K562 (cell line): ENCODE measurements around the gene HNRNPF. TPM values are rescaled to one million over a fixed set of nuclear protein-coding genes. Genes with fewer than 3 reads are reported as not detected.

Experiments
- ATAC-seq: fragments of 200-7000 bp; cut with Tn5 transposase; 3 replicates; pipeline ENCODE4 v1.9.1; 2020; ENCODE audit warnings: moderate library complexity
- BruUV-seq: library from RNA; stranded (reverse); fragments of 400-500 nt; replicated peaks from 2 replicates; lab custom pipeline; 2021; lab: Mats Ljungman, UMichigan
- CTCF ChIA-PET: fragments of 300-600 bp; formaldehyde crosslinking; extraction: SDS; loops from one replicate; lab custom pipeline; 2021; ENCODE audit warnings: low intra/inter-chr PET ratio; lab: Yijun Ruan, JAX
- POLR2A ChIA-PET: fragments of 300-600, 350-650 bp; sonication (Branson Sonifier 250); formaldehyde crosslinking; extraction: SDS; loops from one replicate; lab custom pipeline; 2021; ENCODE audit warnings: antibody characterized with exemption, inconsistent platforms; lab: Yijun Ruan, JAX
- DNase-seq, 4 experiments: peaks; one replicate each; pipeline versions ENCODE4 v3.0.0 to v3.0.0-alpha.2; 2011 to 2018; ENCODE audit warnings: low spot score in 3 of 4, mixed read lengths in 3 of 4; ENCODE audit errors: extremely low read depth in 1 of 4
- FAIRE-seq: peaks from 2 replicates; lab custom pipeline; 2011; peaks lifted over from hg19 to GRCh38; lab: Jason Lieb, UNC
- H2AFZ ChIP-seq: 2 replicates; pipeline ENCODE4 v1.6.0; 2011; ENCODE audit warnings: low read depth, low read length, control low read depth, inconsistent platforms
- H3K27ac ChIP-seq: fragments of 200-600 bp; 3 replicates; pipeline ENCODE4 v1.8.0; 2011; ENCODE audit warnings: low read depth, mild to moderate bottlenecking, control low read depth, inconsistent platforms, low read length, moderate library complexity, mixed read lengths; ENCODE audit errors: extremely low read depth
- H3K27me3 ChIP-seq, 2 experiments: fragments of 300-600 bp in 1 of 2; 2 replicates in 1 of 2; 3 replicates in 1 of 2; pipeline versions ENCODE4 v1.6.0 to v1.8.0; 2011; ENCODE audit warnings: inconsistent platforms in 2 of 2, low read length in 2 of 2, mild to moderate bottlenecking in 1 of 2, mixed read lengths in 1 of 2, moderate library complexity in 1 of 2; ENCODE audit not compliant: control insufficient read depth in 2 of 2, insufficient read depth in 2 of 2
- H3K36me3 ChIP-seq: fragments of 300-600 bp; 3 replicates; pipeline ENCODE4 v1.8.0; 2011; ENCODE audit warnings: mild to moderate bottlenecking, low read length, inconsistent platforms; ENCODE audit not compliant: control insufficient read depth, insufficient read depth
- H3K4me1 ChIP-seq, 2 experiments: fragments of 200-600 bp in 1 of 2; replicated peaks in 1 of 2; 2 replicates in 1 of 2; 3 replicates in 1 of 2; pipeline versions ENCODE4 v1.5.1 to v1.8.0; 2011; ENCODE audit warnings: inconsistent platforms in 2 of 2, low read length in 2 of 2, mild to moderate bottlenecking in 1 of 2, mixed read lengths in 1 of 2, moderate library complexity in 1 of 2; ENCODE audit not compliant: control insufficient read depth in 2 of 2, insufficient read depth in 2 of 2
- H3K4me2 ChIP-seq: 2 replicates; pipeline ENCODE4 v1.6.1; 2011; ENCODE audit warnings: low read length, control low read depth, inconsistent platforms, mixed read lengths; ENCODE audit not compliant: insufficient read depth
- H3K4me3 ChIP-seq: fragments of 200-600 bp; sonication (generic), shearing (Covaris generic); 2 replicates; pipeline ENCODE4 v1.5.1; 2016; ENCODE audit warnings: control low read depth, inconsistent platforms
- H3K79me2 ChIP-seq: fragments of 200-600 bp; 3 replicates; pipeline ENCODE4 v1.8.0; 2011; ENCODE audit warnings: low read length, inconsistent platforms; ENCODE audit not compliant: control insufficient read depth, insufficient read depth
- H3K9ac ChIP-seq, 2 experiments: 2 replicates each; pipeline versions ENCODE4 v1.6.0 to v1.6.1; 2011; ENCODE audit warnings: low read depth in 2 of 2, low read length in 2 of 2, control low read depth in 1 of 2, inconsistent platforms in 1 of 2, mild to moderate bottlenecking in 1 of 2, mixed read lengths in 1 of 2; ENCODE audit not compliant: insufficient read depth in 1 of 2
- H3K9me1 ChIP-seq: one replicate; pipeline ENCODE4 v1.6.0; 2011; ENCODE audit warnings: inconsistent platforms, mild to moderate bottlenecking, low read length, moderate library complexity; ENCODE audit not compliant: control insufficient read depth, insufficient read depth
- H3K9me3 ChIP-seq: replicated peaks from 2 replicates; pipeline ENCODE4 v1.5.1; 2011; ENCODE audit warnings: low read depth, low read length, inconsistent platforms; ENCODE audit not compliant: control insufficient read depth, insufficient read depth
- H4K20me1 ChIP-seq: replicated peaks from 2 replicates; pipeline ENCODE4 v1.6.1; 2011; ENCODE audit warnings: low read length, inconsistent platforms, mixed read lengths; ENCODE audit not compliant: control insufficient read depth, insufficient read depth
- ATF3 ChIP-seq, 2 experiments: fragments of 450-650 bp in 1 of 2; sonication (generic) in 1 of 2; formaldehyde crosslinking in 1 of 2; IDR thresholded peaks in 1 of 2; conservative IDR thresholded peaks in 1 of 2; 2 replicates each; pipeline versions ENCODE4 v1.6.1 to v1.8.1; 2016 to 2023; ENCODE audit warnings: mild to moderate bottlenecking in 2 of 2, moderate library complexity in 2 of 2, inconsistent platforms in 1 of 2, missing genetic modification reagents in 1 of 2
- CXXC5 ChIP-seq: fragments of 250-450 bp; sonication (Bioruptor Pico); IDR thresholded peaks from 2 replicates; pipeline ENCODE4 v1.8.0; 2022; ENCODE audit warnings: inconsistent platforms, mild to moderate bottlenecking, moderate library complexity
- DACH1 ChIP-seq: fragments of 450-650 bp; IDR thresholded peaks from 2 replicates; pipeline ENCODE4 v1.6.1; 2018; ENCODE audit not compliant: partially characterized antibody
- FOSL1 ChIP-seq: fragments of 200-800 bp; sonication (Bioruptor generic); conservative IDR thresholded peaks from 2 replicates; pipeline ENCODE4 v1.6.1; 2016; ENCODE audit warnings: missing genetic modification characterization, missing compliant biosample characterization
- FOXK1 ChIP-seq: sonication (generic); formaldehyde crosslinking; IDR thresholded peaks from 2 replicates; pipeline ENCODE4 v1.8.0; 2022; ENCODE audit warnings: missing genetic modification reagents, mild to moderate bottlenecking, borderline replicate concordance
- JUN ChIP-seq, 2 experiments: sonication (generic) in 1 of 2; formaldehyde crosslinking in 1 of 2; IDR thresholded peaks; 2 replicates each; pipeline versions ENCODE4 v1.6.1 to v1.8.0; 2012 to 2022; ENCODE audit warnings: borderline replicate concordance in 2 of 2, mild to moderate bottlenecking in 2 of 2, improper control_type of control experiment in 1 of 2, low read depth in 1 of 2, low read length in 1 of 2, missing genetic modification reagents in 1 of 2
- L3MBTL2 ChIP-seq: fragments of 450-650 bp; IDR thresholded peaks from 2 replicates; pipeline ENCODE4 v1.6.1; 2016; ENCODE audit warnings: mild to moderate bottlenecking, moderate library complexity
- LARP7 ChIP-seq: fragments of 450-650 bp; IDR thresholded peaks from 2 replicates; pipeline ENCODE4 v1.6.1; 2016
- MAX ChIP-seq: sonication (generic); formaldehyde crosslinking; IDR thresholded peaks from 2 replicates; pipeline ENCODE4 v1.9.0; 2022; ENCODE audit warnings: mild to moderate bottlenecking, missing genetic modification reagents
- RCOR1 ChIP-seq, 2 experiments: IDR thresholded peaks; 2 replicates each; pipeline ENCODE4 v1.6.1; 2012; ENCODE audit warnings: low read depth in 2 of 2, low read length in 2 of 2, borderline replicate concordance in 1 of 2, improper control_type of control experiment in 1 of 2
- SMARCE1 ChIP-seq: fragments of 450-650 bp; IDR thresholded peaks from 2 replicates; pipeline ENCODE4 v1.7.1; 2016; ENCODE audit warnings: mild to moderate bottlenecking
- ZBTB26 ChIP-seq: fragments of 450-650 bp; formaldehyde crosslinking; IDR thresholded peaks from 2 replicates; pipeline ENCODE4 v1.4.0; 2022; ENCODE audit warnings: missing genetic modification characterization
- ZNF384 ChIP-seq: IDR thresholded peaks from 2 replicates; pipeline ENCODE4 v1.6.1; 2012; ENCODE audit warnings: low read depth, low read length, improper control_type of control experiment
- ZNF395 ChIP-seq: fragments of 200-800 bp; sonication (Bioruptor generic); IDR thresholded peaks from 2 replicates; pipeline ENCODE4 v1.6.1; 2017; ENCODE audit warnings: missing genetic modification characterization, missing compliant biosample characterization
- ZNF699 ChIP-seq: fragments of 250-450 bp; sonication (Bioruptor Pico); IDR thresholded peaks from 2 replicates; pipeline ENCODE4 v1.8.0; 2021; ENCODE audit warnings: mild to moderate bottlenecking, moderate library complexity; ENCODE audit not compliant: insufficient replicate concordance
- WGBS: fragments of 100-300 bp; shearing (Covaris generic); methylation state at CpG from one replicate; pipeline ENCODE4 v1.1.6; 2016; ENCODE audit warnings: low coverage, mixed read lengths; ENCODE audit not compliant: insufficient coverage; ENCODE audit errors: missing lambda C conversion rate; 5-methylcytosine and 5-hydroxymethylcytosine counted together
- in situ Hi-C: fragments of 300-500 bp; cut with MboI; formaldehyde crosslinking; loops from 4 replicates; pipeline ENCODE4 v1.15.0; 2018; ENCODE audit warnings: inconsistent platforms, mixed read lengths
- intact Hi-C: fragments of 100-400 bp; cut with micrococcal nuclease; formaldehyde crosslinking; loops from 2 replicates; pipeline ENCODE4 v1.14.2; 2022
- polyA plus RNA-seq, 8 experiments: library from polyadenylated mRNA; depleted of rRNA in 4 of 8; stranded (reverse) in 5 of 8; unstranded in 3 of 8; fragments of >200 nt; fragmentation: Nextera tagmentation in 2 of 8; fragmentation: Illumina TruSeq in 1 of 8; extraction: Ambion mirVana in 2 of 8; extraction: Trizol in 1 of 8; gene quantifications; 2 replicates each; pipeline versions ENCODE4 v1.2.1 to v1.2.3, GENCODE V29; 2011 to 2014; ENCODE audit warnings: inconsistent platforms in 1 of 8, missing spikeins in 1 of 8
- total RNA-seq, 7 experiments: library from RNA; depleted of rRNA in 6 of 7; stranded (reverse); fragments of >200 nt in 6 of 7; fragmentation: Illumina TruSeq in 2 of 7; extraction: Trizol in 2 of 7; gene quantifications; 2 replicates each; pipeline versions ENCODE4 v1.2.1 to v1.2.3, GENCODE V29; 2011 to 2021; ENCODE audit warnings: low replicate concordance in 1 of 7

Gene HNRNPF
- total and polyA plus RNA-seq, 9 of the 15 experiments (the other 6 are each of a cell fraction or from before 2014, with no cell fraction given) = 192 to 489 (median 416) TPM

GRCh38 chr10:43403911-43404703 is 4.9 kb downstream of the HNRNPF start:
- intact Hi-C loops = no loop called here
- WGBS = 10% methylated on average over 14 of the region's 14 CpGs
- TF ChIP-seq L3MBTL2 = peak; percentile 35; the same call in 1 of the 2 replicates
- TF ChIP-seq DACH1 = peak; percentile 57
- TF ChIP-seq RCOR1 (IDR thresholded peaks at IDR 0.05; ENCODE audit: borderline replicate concordance in 1 of 2, low read depth in 2 of 2, low read length in 2 of 2) = no peak
- peak; percentile 65 for TF ChIP-seq ZNF384
- TF ChIP-seq FOXK1 (CRISPR knock-in tag) = no peak
- TF ChIP-seq ZNF395 = 0 out of 2 replicates have a peak, but pooled peaks have one; percentile 24
- TF ChIP-seq ZNF699 (CRISPR knock-in tag) = no peak
- 0 out of 2 replicates have a peak, but pooled peaks have one; percentile 21 for TF ChIP-seq JUN (IDR thresholded peaks at IDR 0.05; ENCODE audit: borderline replicate concordance, low read depth, low read length)
- no peak for TF ChIP-seq JUN (CRISPR knock-in tag; IDR thresholded peaks at IDR 0.05; ENCODE audit: borderline replicate concordance)
- peak; percentile 70 for TF ChIP-seq FOSL1
- TF ChIP-seq MAX = peak; percentile 47; the same call in 1 of the 2 replicates
- peak; percentile 9; the same call in 1 of the 2 replicates for TF ChIP-seq LARP7
- TF ChIP-seq ATF3 (IDR thresholded peaks at IDR 0.05) = peak; percentile 80
- no peak for TF ChIP-seq ATF3 (CRISPR knock-in tag; conservative IDR thresholded peaks at IDR 0.05)
- TF ChIP-seq ZBTB26 (CRISPR knock-in tag) = no peak
- peak; percentile 51; the same call in 1 of the 2 replicates for TF ChIP-seq SMARCE1
- peak; percentile 29; the same call in 1 of the 2 replicates for TF ChIP-seq CXXC5 (CRISPR knock-in tag)

More at GRCh38 chr10:43403911-43404703, 4.9 kb downstream of the HNRNPF start:
- H3K9ac ChIP-seq = peak overlapping the region; percentile 83 to 91
- POLR2A ChIA-PET = interaction anchor here (0.5 to 1.7 kb wide), 7 partner anchors 10 to 48 kb away, joined by 3 to 6 read pairs (median 4); partner anchors contain the start of gene ZNF487
- in situ Hi-C loops = no loop called here
- FAIRE-seq (no peak), DNase-seq (peak in 1 of 4 experiments; percentile 12), ATAC-seq (no peak)
- H3K27me3 ChIP-seq = no peaks in the 10 kb centered on the region
- CTCF ChIA-PET = no interaction called here
- peaks cover 67% of the 10 kb centered on the region for H3K36me3 ChIP-seq
- peak overlapping the region; percentile 84 for H3K4me2 ChIP-seq
- peaks cover 98% of the 10 kb centered on the region for H3K79me2 ChIP-seq
- H3K27ac ChIP-seq = peak overlapping the region; percentile 54
- no peaks in the 10 kb centered on the region for H3K9me3 ChIP-seq
- BruUV-seq = no TSS peak
- peaks cover 70% of the 10 kb centered on the region for H4K20me1 ChIP-seq
- H3K4me3 ChIP-seq = peak overlapping the region; percentile 82
- no peak overlapping the region for H2AFZ ChIP-seq
- peaks cover 41 to 51% of the 10 kb centered on the region in 2 experiments for H3K4me1 ChIP-seq
- peaks cover 4% of the 10 kb centered on the region for H3K9me1 ChIP-seq
